Mesenteric fat pad (tissue), 1 donor: ENCODE results near the gene C11orf16. TPM values are rescaled to one million over a fixed set of nuclear protein-coding genes. Genes with fewer than 3 reads are reported as not detected.
"Not testable (repeated sequence)": the region's sequence is repeated elsewhere in the genome, so short reads cannot be mapped to it uniquely, and the experiment has no call there.

Source experiments
- DNase-seq: peaks from one replicate; pipeline ENCODE4 v3.0.0-alpha.2; 2020; ENCODE audit warnings: low spot score
- total RNA-seq: library from RNA; stranded (reverse); fragmentation: NEBNext Ultra II Directional; extraction: Animal tissue kit (Norgen Biotek cat#: 25700); gene quantifications from one replicate; pipeline ENCODE4 v1.2.1, GENCODE V29; 2021
- donor health status: DM: yes; HTN: yes; CAD: no.

C11orf16 gene
- total RNA-seq, 1 donor from 2014 or later: not detected

GRCh38 chr11:8899119-8899753 is 33.5 kb downstream of the C11orf16 start:
- no peak for DNase-seq

- DNase-seq: not testable (repeated sequence)
These were observed 41.6 kb downstream of the C11orf16 start for GRCh38 chr11:8891185-8891584.

GRCh38 chr11:8886322-8886721 is 46.4 kb downstream of the C11orf16 start:
- no peak for DNase-seq

GRCh38 chr11:8881585-8881984 is 51.2 kb downstream of the C11orf16 start:
- DNase-seq: not testable (repeated sequence)

GRCh38 chr11:8878771-8879170 is 54.0 kb downstream of the C11orf16 start:
- DNase-seq: no peak

- no peak for DNase-seq
These were observed 58.9 kb downstream of the C11orf16 start for GRCh38 chr11:8873741-8874405.

- no peak for DNase-seq
These were observed 60.8 kb downstream of the C11orf16 start for GRCh38 chr11:8871962-8872361.

GRCh38 chr11:8871171-8871775 is 61.5 kb downstream of the C11orf16 start:
- DNase-seq: no peak

- no peak for DNase-seq
These were observed 62.2 kb downstream of the C11orf16 start for GRCh38 chr11:8870411-8871170.

Other genes starting within 250 kb of the C11orf16 start
- gene AKIP1, start 21.8 kb downstream of the C11orf16 start, total RNA-seq: 12.8 TPM
- gene ASCL3, start 10.1 kb upstream of the C11orf16 start, total RNA-seq: not detected
- gene TMEM9B, start 31.5 kb upstream of the C11orf16 start, total RNA-seq: 32.9 TPM
- gene NRIP3, start 71.1 kb upstream of the C11orf16 start, total RNA-seq: 0.87 TPM
- gene SCUBE2, start 158.7 kb upstream of the C11orf16 start, total RNA-seq: 29.2 TPM